ENCODE measurements around the gene CCDC74A. TPM values are rescaled to one million over a fixed set of nuclear protein-coding genes. Genes with fewer than 3 reads are reported as not detected.

Gene CCDC74A
- total RNA-seq, 2 donors from 2014 or later, result 2.0 to 4.1 TPM

- no peak for DNase-seq
Measured at GRCh38 chr2:131572175-131572574, 44.5 kb downstream of the CCDC74A start.

DNA sequence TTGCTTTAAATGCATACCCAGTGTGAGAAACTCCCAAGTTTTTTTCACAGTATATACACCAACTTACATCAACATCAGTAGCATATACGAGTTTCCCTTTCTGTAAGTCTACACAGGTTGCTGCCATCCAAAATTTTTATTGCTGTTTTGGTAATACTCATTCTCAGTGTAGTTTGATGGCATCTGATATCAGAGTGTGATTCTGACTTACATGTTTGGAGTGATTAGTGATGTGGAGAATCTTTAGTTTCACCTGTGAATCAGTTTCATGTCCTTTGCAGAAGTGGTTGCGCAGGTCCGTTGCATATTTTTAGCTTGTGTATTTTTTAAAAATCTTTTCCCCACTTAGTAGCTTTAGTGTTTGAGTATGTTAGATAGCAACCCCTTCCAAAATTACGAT lies 50.1 kb downstream of the CCDC74A start:
- H3K4me1 ChIP-seq, result no peaks in the 10 kb centered on the region
- intact Hi-C loops (cut with DNase I), result no loop called here
- no peaks in the 10 kb centered on the region for H3K36me3 ChIP-seq
- no peak overlapping the region for H3K9ac ChIP-seq (ENCODE audit: low read depth in 2 of 2, low read length in 2 of 2)
- no peak for DNase-seq
- no peaks in the 10 kb centered on the region for H3K27me3 ChIP-seq
- no peak overlapping the region for H3K4me3 ChIP-seq
- H3K9me3 ChIP-seq, result no peaks in the 10 kb centered on the region
- H3K27ac ChIP-seq, result no peak overlapping the region
- TF ChIP-seq, protein P1, sequence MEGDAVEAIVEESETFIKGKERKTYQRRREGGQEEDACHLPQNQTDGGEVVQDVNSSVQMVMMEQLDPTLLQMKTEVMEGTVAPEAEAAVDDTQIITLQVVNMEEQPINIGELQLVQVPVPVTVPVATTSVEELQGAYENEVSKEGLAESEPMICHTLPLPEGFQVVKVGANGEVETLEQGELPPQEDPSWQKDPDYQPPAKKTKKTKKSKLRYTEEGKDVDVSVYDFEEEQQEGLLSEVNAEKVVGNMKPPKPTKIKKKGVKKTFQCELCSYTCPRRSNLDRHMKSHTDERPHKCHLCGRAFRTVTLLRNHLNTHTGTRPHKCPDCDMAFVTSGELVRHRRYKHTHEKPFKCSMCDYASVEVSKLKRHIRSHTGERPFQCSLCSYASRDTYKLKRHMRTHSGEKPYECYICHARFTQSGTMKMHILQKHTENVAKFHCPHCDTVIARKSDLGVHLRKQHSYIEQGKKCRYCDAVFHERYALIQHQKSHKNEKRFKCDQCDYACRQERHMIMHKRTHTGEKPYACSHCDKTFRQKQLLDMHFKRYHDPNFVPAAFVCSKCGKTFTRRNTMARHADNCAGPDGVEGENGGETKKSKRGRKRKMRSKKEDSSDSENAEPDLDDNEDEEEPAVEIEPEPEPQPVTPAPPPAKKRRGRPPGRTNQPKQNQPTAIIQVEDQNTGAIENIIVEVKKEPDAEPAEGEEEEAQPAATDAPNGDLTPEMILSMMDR (IDR thresholded peaks at IDR 0.05), result no peak

More at GRCh38 chr2:131572175-131572574, 44.5 kb downstream of the CCDC74A start:
- Histone ChIP-seq H3K9me3 (no peaks in the 10 kb centered on the region), H3K27me3 (no peaks in the 10 kb centered on the region), H3K9ac (ENCODE audit: low read depth in 2 of 2, low read length in 2 of 2) (no peak overlapping the region), H3K27ac (no peak overlapping the region), H3K4me1 (no peaks in the 10 kb centered on the region), H3K36me3 (no peaks in the 10 kb centered on the region), H3K4me3 (no peak overlapping the region)
- intact Hi-C loops (cut with DNase I), result no loop called here
- TF ChIP-seq, protein P1 (IDR thresholded peaks at IDR 0.05), result no peak

- no peak for DNase-seq
- no peaks in the 10 kb centered on the region for H3K9me3 ChIP-seq
- intact Hi-C loops (cut with DNase I), result no loop called here
- no peak overlapping the region for H3K4me3 ChIP-seq
- TF ChIP-seq, protein P1 (IDR thresholded peaks at IDR 0.05), result no peak
- no peaks in the 10 kb centered on the region for H3K36me3 ChIP-seq
- no peaks in the 10 kb centered on the region for H3K27me3 ChIP-seq
- no peak overlapping the region for H3K9ac ChIP-seq (ENCODE audit: low read depth in 2 of 2, low read length in 2 of 2)
- no peaks in the 10 kb centered on the region for H3K4me1 ChIP-seq
- no peak overlapping the region for H3K27ac ChIP-seq
Measured at GRCh38 chr2:131580187-131580586, 52.5 kb downstream of the CCDC74A start.

Small RNA genes within 50 kb of the gene (microRNA-seq; reads per million reads assigned to microRNA genes)
- not detected for gene MIR4784

Other genes with a start within 250 kb of the CCDC74A start
- 1 to 10 TPM; 2.5 to 3.9 TPM for gene RAB6D, start 163.7 kb upstream of the CCDC74A start, total RNA-seq
- not detected for gene TUBA3D, start 51.8 kb upstream of the CCDC74A start, total RNA-seq
- 100 to 1,000 TPM; 120 to 125 TPM for gene MZT2A, start 35.5 kb upstream of the CCDC74A start, total RNA-seq